Parathyroid adenoma (tissue), 2 donors: ENCODE data around the gene OR52K1.

Source experiments
- H2AFZ ChIP-seq: fragments of 300-600 bp; sonication (generic); one replicate; pipeline ENCODE4 v1.7.0; 2017; ENCODE audit warnings: antibody characterized with exemption, mild to moderate bottlenecking
- H3K27ac ChIP-seq: fragments of 300-600 bp; sonication (generic); one replicate; pipeline ENCODE4 v1.7.0; 2017
- H3K27me3 ChIP-seq: fragments of 300-600 bp; sonication (generic); one replicate; pipeline ENCODE4 v1.7.0; 2017; ENCODE audit warnings: low read length; ENCODE audit not compliant: control insufficient read depth, insufficient read depth
- H3K36me3 ChIP-seq: fragments of 300-600 bp; sonication (generic); one replicate; pipeline ENCODE4 v1.7.0; 2017; ENCODE audit warnings: low read length; ENCODE audit not compliant: control insufficient read depth, insufficient read depth
- H3K4me1 ChIP-seq: fragments of 300-600 bp; sonication (generic); one replicate; pipeline ENCODE4 v1.7.0; 2017; ENCODE audit warnings: control low read depth
- H3K4me2 ChIP-seq: fragments of 300-600 bp; sonication (generic); one replicate; pipeline ENCODE4 v1.7.0; 2017; ENCODE audit warnings: low read length
- H3K4me3 ChIP-seq: fragments of 300-600 bp; sonication (generic); one replicate; pipeline ENCODE4 v1.7.0; 2017; ENCODE audit warnings: low read depth, low read length
- H3K79me2 ChIP-seq: fragments of 300-600 bp; sonication (generic); one replicate; pipeline ENCODE4 v1.7.0; 2017; ENCODE audit warnings: control low read depth
- H3K9ac ChIP-seq: fragments of 300-600 bp; sonication (generic); one replicate; pipeline ENCODE4 v1.7.0; 2017; ENCODE audit warnings: mild to moderate bottlenecking
- H3K9me3 ChIP-seq: fragments of 300-600 bp; sonication (generic); one replicate; pipeline ENCODE4 v1.7.0; 2017; ENCODE audit warnings: low read length; ENCODE audit not compliant: control insufficient read depth
- TF ChIP-seq, protein P1 (sequence below): fragments of 300-600 bp; sonication (generic); IDR thresholded peaks from one replicate; pipeline ENCODE4 v1.7.0; 2017; ENCODE audit warnings: antibody characterized with exemption, mild to moderate bottlenecking
- donor health status: primary hyperparathyroidism.

The OR52K1 gene

DNA sequence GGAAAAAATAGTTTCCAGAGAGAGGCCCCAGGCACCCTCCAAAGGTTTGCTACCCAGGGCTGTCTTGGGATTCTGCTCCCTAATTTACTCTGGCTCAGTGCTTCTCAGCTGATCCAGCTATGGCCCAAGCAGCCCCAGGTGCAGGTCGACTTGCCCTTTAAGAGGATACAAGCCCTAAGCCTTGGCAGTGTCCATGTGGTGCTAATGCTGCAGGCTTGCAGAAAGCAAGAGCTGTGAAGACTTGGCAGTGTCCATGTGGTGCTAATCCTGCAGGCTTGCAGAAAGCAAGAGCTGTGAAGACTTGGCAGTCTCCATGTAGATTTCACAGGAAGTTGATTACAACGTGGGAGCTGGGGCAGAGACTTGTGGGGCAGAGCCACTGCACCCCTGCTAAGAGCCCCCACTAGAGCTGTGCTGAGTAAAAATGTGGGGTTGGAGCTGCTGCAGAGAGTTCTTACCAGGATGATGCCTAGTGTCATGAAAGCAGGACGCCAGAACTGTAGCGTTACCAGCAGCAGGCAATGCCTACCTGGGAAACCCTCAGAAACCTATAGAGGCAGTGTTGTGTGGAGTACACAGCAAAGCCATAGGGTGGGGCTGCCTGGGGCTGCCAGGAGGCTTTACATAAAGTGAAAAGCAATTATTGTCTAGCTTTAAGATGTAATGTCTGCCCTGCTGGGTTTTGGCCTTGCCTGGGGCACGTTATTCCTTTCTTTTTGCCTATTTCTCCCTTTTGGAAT lies 16.1 kb upstream of the OR52K1 start:
- Histone ChIP-seq H3K27me3 (no peaks in the 10 kb centered on the region), H3K4me2 (no peak overlapping the region), H3K9me3 (no peaks in the 10 kb centered on the region), H3K9ac (no peak overlapping the region), H3K4me3 (no peak overlapping the region), H3K4me1 (no peaks in the 10 kb centered on the region), H2AFZ (no peak overlapping the region), H3K27ac (no peak overlapping the region), H3K36me3 (no peaks in the 10 kb centered on the region), H3K79me2 (no peaks in the 10 kb centered on the region)
- TF ChIP-seq, protein P1, sequence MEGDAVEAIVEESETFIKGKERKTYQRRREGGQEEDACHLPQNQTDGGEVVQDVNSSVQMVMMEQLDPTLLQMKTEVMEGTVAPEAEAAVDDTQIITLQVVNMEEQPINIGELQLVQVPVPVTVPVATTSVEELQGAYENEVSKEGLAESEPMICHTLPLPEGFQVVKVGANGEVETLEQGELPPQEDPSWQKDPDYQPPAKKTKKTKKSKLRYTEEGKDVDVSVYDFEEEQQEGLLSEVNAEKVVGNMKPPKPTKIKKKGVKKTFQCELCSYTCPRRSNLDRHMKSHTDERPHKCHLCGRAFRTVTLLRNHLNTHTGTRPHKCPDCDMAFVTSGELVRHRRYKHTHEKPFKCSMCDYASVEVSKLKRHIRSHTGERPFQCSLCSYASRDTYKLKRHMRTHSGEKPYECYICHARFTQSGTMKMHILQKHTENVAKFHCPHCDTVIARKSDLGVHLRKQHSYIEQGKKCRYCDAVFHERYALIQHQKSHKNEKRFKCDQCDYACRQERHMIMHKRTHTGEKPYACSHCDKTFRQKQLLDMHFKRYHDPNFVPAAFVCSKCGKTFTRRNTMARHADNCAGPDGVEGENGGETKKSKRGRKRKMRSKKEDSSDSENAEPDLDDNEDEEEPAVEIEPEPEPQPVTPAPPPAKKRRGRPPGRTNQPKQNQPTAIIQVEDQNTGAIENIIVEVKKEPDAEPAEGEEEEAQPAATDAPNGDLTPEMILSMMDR, result no peak

- Histone ChIP-seq H3K4me1 (no peaks in the 10 kb centered on the region), H3K4me3 (no peak overlapping the region), H3K27ac (no peak overlapping the region), H2AFZ (no peak overlapping the region), H3K9ac (no peak overlapping the region), H3K4me2 (no peak overlapping the region), H3K36me3 (no peaks in the 10 kb centered on the region), H3K27me3 (no peaks in the 10 kb centered on the region), H3K9me3 (no peaks in the 10 kb centered on the region), H3K79me2 (no peaks in the 10 kb centered on the region)
- TF ChIP-seq, protein P1, result no peak
These were observed 15.5 kb upstream of the OR52K1 start for GRCh38 chr11:4466871-4467442.

DNA sequence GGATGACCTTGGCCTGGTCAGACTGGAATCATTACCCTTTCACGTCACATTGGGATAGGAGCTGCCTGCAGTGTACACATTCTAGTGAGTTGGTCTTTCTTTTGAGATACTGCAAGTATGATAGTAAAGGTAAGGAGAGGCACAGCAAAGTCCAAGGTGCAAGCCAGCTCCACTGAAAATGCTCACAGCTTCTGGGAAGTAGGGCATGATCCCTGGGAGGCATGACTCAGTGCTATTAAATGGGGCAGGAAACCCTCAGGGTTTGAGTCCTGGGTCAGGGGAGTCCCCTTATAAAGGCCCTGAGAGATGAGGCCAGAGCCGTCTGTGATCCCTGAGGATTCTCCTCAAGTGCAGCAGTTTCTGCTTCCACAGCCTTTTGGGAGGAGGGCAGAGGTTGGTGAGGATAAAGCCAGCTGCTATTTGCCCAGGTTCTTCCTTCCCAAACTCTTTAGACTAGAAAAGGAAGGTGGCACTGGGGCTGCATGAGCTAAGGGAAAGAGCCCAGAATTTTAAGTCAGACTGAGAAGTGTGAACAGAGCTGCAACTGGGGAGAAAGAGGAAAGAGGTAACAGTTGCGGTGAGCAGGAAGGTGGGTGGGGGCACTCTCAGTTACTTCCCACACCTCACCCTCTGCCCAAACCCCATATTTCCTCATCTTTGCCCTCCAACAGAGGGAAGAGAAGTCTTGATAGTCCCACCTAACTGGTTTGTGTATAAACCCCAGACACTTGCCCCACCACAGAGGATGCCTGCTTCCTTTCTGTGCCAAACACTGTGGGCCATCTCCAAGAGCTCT lies 14.4 kb upstream of the OR52K1 start:
- H2AFZ ChIP-seq, result no peak overlapping the region
- H3K4me3 ChIP-seq, result no peak overlapping the region
- H3K9ac ChIP-seq, result no peak overlapping the region
- no peaks in the 10 kb centered on the region for H3K79me2 ChIP-seq
- no peaks in the 10 kb centered on the region for H3K9me3 ChIP-seq
- no peaks in the 10 kb centered on the region for H3K27me3 ChIP-seq
- no peaks in the 10 kb centered on the region for H3K4me1 ChIP-seq
- no peak overlapping the region for H3K4me2 ChIP-seq
- TF ChIP-seq, protein P1, result no peak
- H3K27ac ChIP-seq, result no peak overlapping the region
- no peaks in the 10 kb centered on the region for H3K36me3 ChIP-seq

DNA sequence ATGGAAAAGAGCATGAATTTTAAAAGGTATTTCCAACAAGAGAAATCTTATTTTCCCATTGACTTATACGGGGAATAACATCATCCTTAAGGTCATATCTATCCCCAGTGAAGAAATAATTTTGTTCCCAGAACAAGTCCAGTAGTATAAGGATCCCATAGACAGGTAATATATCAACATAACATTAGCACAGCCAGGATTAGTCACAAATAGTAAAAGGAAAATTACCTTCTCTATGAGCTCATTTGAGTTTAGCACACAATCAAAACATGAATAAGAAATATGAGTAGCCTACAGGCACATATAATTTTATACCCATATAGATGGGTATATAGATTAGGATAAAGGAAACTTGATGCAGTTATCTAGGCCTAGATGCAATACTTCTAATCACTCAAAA lies 2.8 kb upstream of the OR52K1 start:
- no peaks in the 10 kb centered on the region for H3K36me3 ChIP-seq
- no peaks in the 10 kb centered on the region for H3K4me1 ChIP-seq
- no peaks in the 10 kb centered on the region for H3K9me3 ChIP-seq
- H3K9ac ChIP-seq, result no peak overlapping the region
- no peak overlapping the region for H2AFZ ChIP-seq
- H3K79me2 ChIP-seq, result no peaks in the 10 kb centered on the region
- no peak overlapping the region for H3K4me3 ChIP-seq
- no peak overlapping the region for H3K27ac ChIP-seq
- H3K4me2 ChIP-seq, result no peak overlapping the region
- no peaks in the 10 kb centered on the region for H3K27me3 ChIP-seq
- TF ChIP-seq, protein P1, result no peak
